Fibroblast of the aortic adventitia (primary cell): Measurements from ENCODE around the gene CEP72. TPM values are rescaled to one million over a fixed set of nuclear protein-coding genes. Genes with fewer than 3 reads are reported as not detected.
A peak's percentile ranks its signal among the peaks of the same experiment; 100 is the strongest.

Source experiments
- DNase-seq: peaks from one replicate; pipeline ENCODE4 v3.0.0-alpha.2; 2010; ENCODE audit warnings: low read depth
- H3K4me3 ChIP-seq: 2 replicates; pipeline ENCODE4 v1.5.1; 2011; ENCODE audit warnings: low read depth, mild to moderate bottlenecking, control low read depth, low read length, moderate library complexity
- total RNA-seq: library from RNA; depleted of rRNA; stranded (reverse); fragments of >200 nt; gene quantifications from 2 replicates; pipeline ENCODE4 v1.2.3, GENCODE V29; 2012; ENCODE audit warnings: low replicate concordance
- TF ChIP-seq, protein P1 (sequence below): IDR thresholded peaks from 2 replicates; pipeline ENCODE4 v1.5.1; 2011; ENCODE audit warnings: mild to moderate bottlenecking, low read length, control low read depth, inconsistent platforms; ENCODE audit not compliant: insufficient read depth

Gene CEP72
- total RNA-seq, 1 donor: 3.5 TPM

DNA sequence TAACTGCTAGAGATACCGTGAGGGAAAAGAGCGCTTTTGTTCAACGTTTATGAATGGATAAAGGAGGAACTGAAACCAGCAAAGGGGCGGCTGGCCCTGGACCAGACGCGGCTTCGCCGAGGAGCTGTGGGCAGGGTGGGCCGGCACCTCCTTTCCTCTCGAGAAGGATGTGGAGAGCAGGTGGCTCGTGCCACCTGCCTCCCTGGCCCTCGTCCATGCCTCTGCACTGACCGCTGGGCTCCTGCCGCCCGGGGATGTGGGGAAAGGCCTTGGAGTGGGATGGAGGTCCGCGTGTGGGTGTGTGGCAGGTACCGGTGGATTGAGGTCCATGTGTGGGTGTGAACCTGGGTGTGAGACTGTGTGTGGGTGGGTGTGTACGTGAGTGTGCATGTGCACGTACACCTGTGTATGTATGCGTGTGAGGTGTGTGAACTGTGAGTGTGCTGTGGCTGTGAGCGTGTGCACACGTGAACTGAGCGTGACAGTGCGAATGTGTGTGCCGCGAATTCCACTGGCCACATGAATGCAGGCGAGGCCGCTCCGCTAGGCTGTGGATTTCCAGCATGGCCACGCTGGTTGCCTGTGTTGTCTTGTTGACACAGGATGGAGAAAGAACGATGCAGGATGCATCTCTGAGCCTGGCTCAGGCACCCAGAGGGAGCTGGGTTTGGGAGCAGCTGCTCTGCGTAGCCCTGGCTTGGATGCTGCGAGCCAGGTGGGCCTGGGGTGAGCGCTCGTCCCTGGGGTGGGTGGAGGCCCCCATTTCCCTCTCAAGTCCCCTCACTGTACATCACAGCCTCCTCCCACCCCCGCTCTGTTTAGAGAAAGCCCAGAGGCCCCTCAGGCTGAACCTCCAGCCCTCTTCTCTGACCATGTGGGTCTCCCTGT, 4.4 kb upstream of the CEP72 start:
- no peak for DNase-seq
- no peak overlapping the region for H3K4me3 ChIP-seq
- TF ChIP-seq, protein P1, sequence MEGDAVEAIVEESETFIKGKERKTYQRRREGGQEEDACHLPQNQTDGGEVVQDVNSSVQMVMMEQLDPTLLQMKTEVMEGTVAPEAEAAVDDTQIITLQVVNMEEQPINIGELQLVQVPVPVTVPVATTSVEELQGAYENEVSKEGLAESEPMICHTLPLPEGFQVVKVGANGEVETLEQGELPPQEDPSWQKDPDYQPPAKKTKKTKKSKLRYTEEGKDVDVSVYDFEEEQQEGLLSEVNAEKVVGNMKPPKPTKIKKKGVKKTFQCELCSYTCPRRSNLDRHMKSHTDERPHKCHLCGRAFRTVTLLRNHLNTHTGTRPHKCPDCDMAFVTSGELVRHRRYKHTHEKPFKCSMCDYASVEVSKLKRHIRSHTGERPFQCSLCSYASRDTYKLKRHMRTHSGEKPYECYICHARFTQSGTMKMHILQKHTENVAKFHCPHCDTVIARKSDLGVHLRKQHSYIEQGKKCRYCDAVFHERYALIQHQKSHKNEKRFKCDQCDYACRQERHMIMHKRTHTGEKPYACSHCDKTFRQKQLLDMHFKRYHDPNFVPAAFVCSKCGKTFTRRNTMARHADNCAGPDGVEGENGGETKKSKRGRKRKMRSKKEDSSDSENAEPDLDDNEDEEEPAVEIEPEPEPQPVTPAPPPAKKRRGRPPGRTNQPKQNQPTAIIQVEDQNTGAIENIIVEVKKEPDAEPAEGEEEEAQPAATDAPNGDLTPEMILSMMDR: no peak

DNA sequence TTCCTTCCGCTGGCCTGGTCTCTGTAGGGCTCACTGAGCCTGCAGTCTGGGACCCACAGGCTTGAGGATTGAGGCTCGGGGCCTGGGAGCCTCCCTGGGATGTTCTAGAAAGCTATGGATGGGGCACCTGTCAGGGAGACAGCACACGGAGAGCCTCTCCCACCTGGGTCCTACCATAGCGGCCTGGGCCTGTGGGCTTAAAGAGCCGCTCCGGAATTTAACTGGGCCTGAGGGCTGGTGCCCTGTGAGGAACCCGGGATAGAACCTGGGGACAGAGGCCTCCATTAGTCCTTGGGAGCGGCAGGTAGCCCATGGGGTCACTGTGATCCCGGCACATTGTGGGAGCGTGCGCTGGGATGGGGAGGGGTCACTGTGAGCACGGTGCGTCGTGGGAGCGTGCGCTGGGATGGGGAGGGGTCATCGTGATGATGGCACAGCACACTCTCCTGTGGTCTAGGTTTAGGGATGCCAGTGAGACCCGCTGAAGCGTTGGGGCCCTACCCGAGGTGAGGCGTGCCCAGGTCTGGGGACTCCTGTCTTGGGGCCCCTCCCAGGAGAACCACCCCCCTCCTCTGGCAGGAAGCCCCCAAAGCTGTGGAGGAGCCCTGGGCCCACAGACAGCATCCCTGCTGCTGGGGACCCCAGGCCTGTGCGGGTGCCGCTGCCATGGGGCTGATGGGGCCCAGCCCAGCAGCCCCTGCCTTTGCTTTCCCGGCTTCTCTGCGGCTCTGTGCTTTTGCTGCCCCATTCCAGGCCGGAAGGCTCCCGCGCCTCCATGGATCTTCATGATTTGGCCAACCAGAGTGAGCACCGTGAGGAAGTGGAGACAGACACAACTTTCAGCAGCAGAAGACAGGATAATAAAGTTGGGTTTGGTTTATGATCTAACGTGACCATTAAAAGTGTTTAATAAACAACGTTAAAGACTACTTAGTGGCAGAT, 3.4 kb upstream of the CEP72 start:
- TF ChIP-seq, protein P1: no peak
- no peak overlapping the region for H3K4me3 ChIP-seq
- DNase-seq: no peak

DNA sequence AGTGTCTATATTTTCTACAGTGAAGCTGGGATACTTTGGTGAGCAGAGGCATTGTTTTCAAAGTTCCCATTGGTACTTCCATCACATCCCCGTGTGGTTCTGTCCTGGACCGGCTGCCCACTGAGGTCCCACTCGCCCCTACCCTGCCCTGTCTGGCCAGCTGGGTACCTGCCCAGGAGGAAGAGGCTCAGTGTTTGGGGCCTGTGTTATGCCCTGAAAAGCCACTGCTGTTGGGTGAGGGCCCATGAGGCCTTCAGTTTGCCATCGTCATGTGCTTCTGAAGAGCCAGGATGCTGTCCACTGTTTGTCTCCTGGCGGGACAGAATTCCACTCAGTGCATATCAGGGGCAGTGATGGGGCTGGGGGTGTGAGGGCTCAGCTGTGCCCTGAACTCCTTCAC, 2.6 kb upstream of the CEP72 start:
- TF ChIP-seq, protein P1: no peak
- H3K4me3 ChIP-seq: no peak overlapping the region
- no peak for DNase-seq

GRCh38 chr5:610011-610743, 2.0 kb upstream of the CEP72 start:
- TF ChIP-seq, protein P1: no peak

DNA sequence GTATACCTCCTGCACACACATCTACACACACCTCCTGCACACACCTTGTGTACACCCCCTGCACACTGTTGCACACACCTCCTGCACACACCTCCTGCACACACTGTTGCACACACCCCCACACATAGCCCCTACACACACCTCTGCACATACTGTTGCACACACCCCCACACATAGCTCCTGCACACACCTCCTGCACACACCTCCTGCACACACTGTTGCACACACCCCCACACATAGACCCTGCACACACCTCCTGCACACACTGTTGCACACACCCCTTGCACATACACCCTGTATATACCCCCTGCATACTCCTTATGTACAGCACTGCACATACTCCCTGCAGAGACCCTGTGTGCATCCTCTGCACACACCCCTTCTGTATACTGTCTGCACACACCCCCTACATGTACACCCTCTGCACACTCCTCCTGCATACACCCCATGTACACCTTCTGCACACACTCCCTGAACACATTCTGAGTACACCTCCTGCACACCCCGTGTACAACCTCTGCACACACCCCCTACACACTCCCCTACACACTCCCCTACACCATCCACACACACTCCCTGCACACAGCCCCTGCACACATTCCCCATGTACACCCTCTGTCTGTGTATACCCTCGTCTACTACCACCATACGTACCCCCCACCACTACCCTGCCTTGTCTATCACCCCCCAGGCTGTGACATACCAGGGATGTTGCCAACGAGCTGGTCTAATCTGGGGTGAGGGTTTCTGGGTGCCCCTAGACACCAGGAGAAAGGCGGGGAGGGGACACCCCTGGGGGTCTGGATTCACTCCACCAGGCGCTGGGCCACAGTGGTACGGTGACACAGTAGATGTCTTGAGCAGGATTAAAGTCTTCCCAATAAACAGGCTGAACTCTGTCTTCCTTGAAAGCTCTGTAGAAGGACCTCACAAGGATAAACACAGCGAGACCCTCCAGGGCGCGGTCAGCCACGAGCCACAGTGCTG, 1.1 kb upstream of the CEP72 start:
- H3K4me3 ChIP-seq: peak overlapping the region; percentile 78
- DNase-seq: no peak
- TF ChIP-seq, protein P1: no peak

More at GRCh38 chr5:610011-610743, 2.0 kb upstream of the CEP72 start:
- no peak for DNase-seq
- no peak overlapping the region for H3K4me3 ChIP-seq
